Astrocyte of the cerebellum (primary cell): Measurements from ENCODE around the gene SLC6A7.

Source experiments
- DNase-seq: peaks from one replicate; pipeline ENCODE4 v3.0.0-alpha.2; 2011; ENCODE audit warnings: low read depth
- H3K4me3 ChIP-seq: 2 replicates; pipeline ENCODE4 v1.5.1; 2011; ENCODE audit warnings: mild to moderate bottlenecking, low read depth, low read length, moderate library complexity
- in situ Hi-C: cut with HindIII; loops from 2 replicates; pipeline ENCODE4 v1.10.0; 2017; ENCODE audit warnings: low sequenced_read_pairs
- TF ChIP-seq, protein P1 (sequence below): IDR thresholded peaks from 2 replicates; pipeline ENCODE4 v1.5.1; 2012; ENCODE audit warnings: low read length, low read depth, moderate library complexity, mild to moderate bottlenecking; ENCODE audit errors: missing control alignments

The SLC6A7 gene

GRCh38 chr5:150176745-150177477, 13.0 kb upstream of the SLC6A7 start:
- H3K4me3 ChIP-seq: no peak overlapping the region
- DNase-seq: no peak
- TF ChIP-seq, protein P1, sequence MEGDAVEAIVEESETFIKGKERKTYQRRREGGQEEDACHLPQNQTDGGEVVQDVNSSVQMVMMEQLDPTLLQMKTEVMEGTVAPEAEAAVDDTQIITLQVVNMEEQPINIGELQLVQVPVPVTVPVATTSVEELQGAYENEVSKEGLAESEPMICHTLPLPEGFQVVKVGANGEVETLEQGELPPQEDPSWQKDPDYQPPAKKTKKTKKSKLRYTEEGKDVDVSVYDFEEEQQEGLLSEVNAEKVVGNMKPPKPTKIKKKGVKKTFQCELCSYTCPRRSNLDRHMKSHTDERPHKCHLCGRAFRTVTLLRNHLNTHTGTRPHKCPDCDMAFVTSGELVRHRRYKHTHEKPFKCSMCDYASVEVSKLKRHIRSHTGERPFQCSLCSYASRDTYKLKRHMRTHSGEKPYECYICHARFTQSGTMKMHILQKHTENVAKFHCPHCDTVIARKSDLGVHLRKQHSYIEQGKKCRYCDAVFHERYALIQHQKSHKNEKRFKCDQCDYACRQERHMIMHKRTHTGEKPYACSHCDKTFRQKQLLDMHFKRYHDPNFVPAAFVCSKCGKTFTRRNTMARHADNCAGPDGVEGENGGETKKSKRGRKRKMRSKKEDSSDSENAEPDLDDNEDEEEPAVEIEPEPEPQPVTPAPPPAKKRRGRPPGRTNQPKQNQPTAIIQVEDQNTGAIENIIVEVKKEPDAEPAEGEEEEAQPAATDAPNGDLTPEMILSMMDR: no peak
- in situ Hi-C loops: no loop called here

DNA sequence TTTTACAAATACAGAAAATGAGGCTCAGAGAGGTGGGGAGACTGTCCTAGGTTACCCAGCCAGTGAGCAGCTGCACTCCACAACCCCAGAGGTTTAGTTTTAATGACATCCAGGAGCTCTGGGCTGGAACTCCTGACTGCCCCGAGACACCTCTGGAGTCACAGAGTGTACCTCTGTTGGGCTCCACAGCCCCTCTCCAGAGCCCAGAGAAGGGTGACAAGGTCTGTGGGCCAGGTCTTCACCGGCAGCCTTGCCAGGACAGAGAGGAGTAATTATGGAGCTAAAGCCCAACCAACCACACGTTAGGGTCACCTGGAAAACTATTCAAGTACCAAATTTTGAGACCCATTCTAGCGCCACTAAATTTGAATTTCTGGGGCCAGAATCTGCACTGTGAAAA, 12.1 kb upstream of the SLC6A7 start:
- no peak overlapping the region for H3K4me3 ChIP-seq
- no peak for DNase-seq
- TF ChIP-seq, protein P1: no peak
- in situ Hi-C loops: no loop called here

DNA sequence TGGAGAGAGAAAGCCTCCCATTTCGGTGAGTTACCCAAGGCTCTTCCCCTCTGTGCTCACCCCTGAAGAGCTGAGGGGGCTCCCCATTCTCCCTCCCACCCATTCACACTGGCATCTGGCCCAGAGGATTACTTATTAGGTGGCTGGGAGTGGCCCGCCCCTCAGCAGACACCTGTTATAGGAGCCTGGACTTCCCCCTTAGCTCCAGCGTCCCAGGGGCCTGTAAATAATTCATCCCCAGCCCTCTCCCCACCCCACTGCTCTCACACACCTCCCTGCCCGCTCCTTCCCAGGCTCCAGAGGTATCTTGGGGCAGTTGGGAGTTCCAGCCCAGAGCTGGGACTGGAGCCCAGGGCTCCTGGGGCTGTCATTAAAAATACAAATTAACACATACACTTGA, 11.6 kb upstream of the SLC6A7 start:
- H3K4me3 ChIP-seq: no peak overlapping the region
- DNase-seq: no peak
- in situ Hi-C loops: no loop called here
- TF ChIP-seq, protein P1: no peak

DNA sequence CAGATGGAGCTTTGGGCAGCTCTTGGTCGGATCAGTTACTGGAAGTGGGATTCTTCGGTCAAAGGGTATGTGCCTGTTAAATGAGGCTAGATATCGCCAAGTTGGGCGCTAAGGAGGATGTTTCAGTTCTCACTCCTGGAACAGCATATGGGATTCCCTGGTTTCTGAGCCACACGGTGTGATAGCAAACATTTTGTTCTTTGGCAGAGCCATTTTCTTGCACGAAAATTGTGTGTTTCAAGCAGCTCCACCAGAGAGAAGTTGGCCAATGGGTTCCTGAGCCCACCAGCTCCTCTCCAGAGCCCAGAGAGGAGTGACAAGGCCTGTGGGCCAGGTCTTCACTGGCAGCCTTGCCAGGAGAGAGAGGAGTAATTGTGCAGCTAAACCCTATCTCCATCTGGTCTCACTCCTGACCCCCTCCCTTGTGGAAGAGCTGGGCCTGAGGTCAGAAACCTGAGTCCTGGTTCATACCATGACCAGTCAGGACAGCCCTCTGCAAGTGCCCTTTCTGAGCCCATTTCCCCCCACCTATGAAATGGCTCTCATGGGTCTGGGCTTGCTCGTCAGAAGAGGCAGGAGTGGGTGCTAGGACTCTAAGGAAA, 10.7 kb upstream of the SLC6A7 start:
- TF ChIP-seq, protein P1: no peak
- H3K4me3 ChIP-seq: no peak overlapping the region
- DNase-seq: no peak
- in situ Hi-C loops: no loop called here

DNA sequence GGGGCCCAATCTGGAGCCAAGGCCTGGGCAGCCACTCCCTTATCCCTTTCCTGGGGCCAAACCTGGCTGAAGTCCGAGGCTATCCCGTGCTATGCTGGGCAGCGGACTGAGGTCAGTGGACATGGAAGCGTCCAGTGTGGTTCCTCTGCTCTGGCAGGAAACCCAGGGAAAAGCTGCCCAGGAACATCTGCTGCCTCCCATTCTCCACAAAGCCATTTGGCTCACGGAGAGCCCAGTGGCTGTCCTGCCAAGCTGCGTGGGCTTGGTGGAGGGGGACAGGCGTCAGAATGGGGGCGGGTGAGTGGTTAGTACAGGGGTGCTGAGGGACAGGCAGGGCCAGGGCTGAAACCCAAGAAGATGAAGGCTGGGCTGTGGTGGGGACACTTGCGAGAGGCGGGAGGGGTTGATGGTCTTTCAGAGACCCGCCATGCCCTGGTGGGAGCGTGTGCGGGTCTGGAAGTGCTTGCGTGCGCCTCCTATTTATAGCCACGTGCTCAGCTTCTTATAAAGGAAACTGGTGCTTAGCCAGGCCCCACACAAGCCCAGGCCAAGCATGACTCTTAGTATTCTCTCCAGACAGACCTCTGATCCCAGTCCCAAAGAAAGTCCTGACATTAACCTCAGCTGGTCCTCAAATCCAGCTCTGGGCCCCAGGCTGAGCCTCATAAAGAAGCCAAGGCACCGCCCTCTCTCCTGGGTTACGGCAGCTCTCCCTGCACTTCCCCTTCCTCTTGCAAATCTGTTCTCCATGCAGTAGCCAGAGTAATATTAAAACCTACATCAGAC, 9.4 kb upstream of the SLC6A7 start:
- TF ChIP-seq, protein P1: no peak
- DNase-seq: no peak
- in situ Hi-C loops: no loop called here
- H3K4me3 ChIP-seq: no peak overlapping the region

- TF ChIP-seq, protein P1: no peak
- no peak overlapping the region for H3K4me3 ChIP-seq
- DNase-seq: no peak
- in situ Hi-C loops: no loop called here
Measured at GRCh38 chr5:150181027-150181426, 8.8 kb upstream of the SLC6A7 start.
